Spleen (tissue), 11 donors: Measurements from ENCODE around the gene AIF1L. TPM values are rescaled to one million over a fixed set of nuclear protein-coding genes. Genes with fewer than 3 reads are reported as not detected.

Source experiments
- DNase-seq: peaks from one replicate; pipeline ENCODE4 v3.0.0-alpha.2; 2020
- H3K27ac ChIP-seq, 8 donors: fragments of 200-600 bp; sonication (generic) in 7 of 8; 1 replicate in 4 of 8; 2 replicates in 4 of 8; pipeline versions ENCODE4 v1.5.0 to v1.8.0; 2016 to 2021; ENCODE audit warnings: inconsistent platforms in 4 of 8, mild to moderate bottlenecking in 4 of 8, moderate library complexity in 1 of 8
- H3K27me3 ChIP-seq, 7 donors: fragments of 200-600 bp; sonication (generic) in 6 of 7; replicated peaks in 1 of 7; 1 replicate in 4 of 7; 2 replicates in 3 of 7; pipeline versions ENCODE4 v1.5.0 to v1.8.0; 2016 to 2021; ENCODE audit warnings: inconsistent platforms in 3 of 7, mild to moderate bottlenecking in 1 of 7
- H3K36me3 ChIP-seq, 6 donors: fragments of 200-600 bp; sonication (generic) in 5 of 6; 1 replicate in 4 of 6; 2 replicates in 2 of 6; pipeline versions ENCODE4 v1.5.0 to v1.8.0; 2016 to 2021; ENCODE audit warnings: inconsistent platforms in 2 of 6
- H3K4me1 ChIP-seq, 6 donors: fragments of 200-600 bp; sonication (generic) in 5 of 6; 1 replicate in 3 of 6; 2 replicates in 3 of 6; pipeline versions ENCODE4 v1.5.0 to v1.8.0; 2016 to 2021; ENCODE audit warnings: inconsistent platforms in 3 of 6
- H3K4me3 ChIP-seq, 8 donors: fragments of 200-600 bp; sonication (generic) in 7 of 8; 1 replicate in 4 of 8; 2 replicates in 4 of 8; pipeline versions ENCODE4 v1.5.0 to v1.8.0; 2016 to 2021; ENCODE audit warnings: inconsistent platforms in 4 of 8, mild to moderate bottlenecking in 4 of 8, moderate library complexity in 2 of 8
- H3K9me3 ChIP-seq, 8 donors: fragments of 200-600 bp; sonication (generic) in 7 of 8; 1 replicate in 4 of 8; 2 replicates in 4 of 8; pipeline versions ENCODE4 v1.5.0 to v1.8.0; 2016 to 2021; ENCODE audit warnings: inconsistent platforms in 4 of 8
- CTCF ChIP-seq, 11 experiments: fragments of 200-600 bp in 7 of 11; fragments of 450-650 bp in 4 of 11; sonication (generic) in 4 of 11; IDR thresholded peaks in 8 of 11; conservative IDR thresholded peaks in 3 of 11; 1 replicate in 7 of 11; 2 replicates in 4 of 11; pipeline versions ENCODE4 v1.4.0 to v1.8.0; 2016 to 2021; ENCODE audit warnings: antibody characterized with exemption in 11 of 11, inconsistent platforms in 4 of 11, mild to moderate bottlenecking in 1 of 11
- POLR2A ChIP-seq, 3 donors: fragments of 450-650 bp; IDR thresholded peaks; one replicate each; pipeline ENCODE4 v1.5.1; 2017; ENCODE audit warnings: antibody characterized with exemption in 3 of 3, mild to moderate bottlenecking in 1 of 3
- POLR2AphosphoS5 ChIP-seq, 3 donors: sonication (generic); formaldehyde crosslinking; IDR thresholded peaks; one replicate each; pipeline ENCODE4 v1.5.1; 2017; ENCODE audit warnings: antibody characterized with exemption in 3 of 3
- WGBS, 5 donors: extraction: QIAGEN DNeasy Blood & Tissue Kit in 3 of 5; methylation state at CpG; one replicate each; pipeline versions ENCODE4 v1.1.5 to v1.1.7; 2013 to 2018; 5-methylcytosine and 5-hydroxymethylcytosine counted together
- intact Hi-C: fragments of 100-400 bp; cut with DNase I; formaldehyde crosslinking; loops from one replicate; pipeline ENCODE4 v1.15.0; 2023; ENCODE audit warnings: low total_unique reads
- polyA plus RNA-seq, 3 donors: library from polyadenylated mRNA; stranded (reverse); fragments of 200-250 nt; gene quantifications; one replicate each; pipeline ENCODE4 v1.2.1, GENCODE V29; 2013
- total RNA-seq, 7 donors: library from RNA; depleted of rRNA in 3 of 7; stranded (reverse); fragments of >200 nt in 3 of 7; fragmentation: NEBNext Ultra II Directional in 4 of 7; extraction: Animal tissue kit (Norgen Biotek cat#: 25700) in 4 of 7; gene quantifications; one replicate each; pipeline versions ENCODE4 v1.1.0 to v1.2.1, GENCODE V29; 2016 to 2021
- donor health status: healthy with polysubstance abuse.
- donor health status: DM: no; HTN: no; CAD: no; lungs with moderate emphysema.
- donor health status: DM: no; HTN: no; CAD: no.
- donor health status: Bipolar disorder and iron deficiency.
- donor health status: healthy.
- donor health status: DM: no; HTN: no; CAD: no.
- donor health status: DM: yes; HTN: yes; CAD: no.

The AIF1L gene
- total and polyA plus RNA-seq, 10 donors = 47.4 to 596 (median 240) TPM

DNA sequence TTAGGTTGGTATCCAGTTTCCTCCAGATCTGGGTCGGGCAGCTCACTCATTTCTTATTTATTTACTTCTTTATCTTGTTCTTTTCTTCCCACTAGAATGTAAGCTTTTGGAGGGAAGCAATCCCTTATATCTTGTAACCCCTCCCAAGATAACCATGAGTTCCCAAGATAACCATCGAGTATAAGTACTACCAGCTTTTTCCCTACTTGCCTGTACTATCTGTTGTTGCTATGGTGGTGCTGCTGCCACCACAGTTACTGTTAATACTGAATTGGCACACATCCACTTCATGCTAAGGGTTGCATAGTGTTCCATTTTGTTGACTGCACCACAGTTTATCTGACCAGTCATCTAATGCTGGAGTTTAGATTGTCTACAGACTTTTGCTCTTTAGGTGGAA lies 48.9 kb downstream of the AIF1L start:
- TF ChIP-seq POLR2A (IDR thresholded peaks at IDR 0.05) (no peak), CTCF (IDR thresholded peaks at IDR 0.05 in 8 of 11, conservative IDR thresholded peaks at IDR 0.05 in 3 of 11) (no peak), POLR2AphosphoS5 (IDR thresholded peaks at IDR 0.05) (no peak)
- Histone ChIP-seq H3K9me3 (no peaks in the 10 kb centered on the region), H3K27me3 (no peaks in the 10 kb centered on the region), H3K36me3 (peaks cover 15 to 100% (median 93%) of the 10 kb centered on the region in 6 donors), H3K4me3 (no peak overlapping the region), H3K4me1 (no peaks in the 10 kb centered on the region), H3K27ac (no peak overlapping the region)
- 88 to 95% (median 91%) methylated on average over 2 of the region's 2 CpGs for WGBS, 5 donors
- DNase-seq = no peak
- intact Hi-C loops = no loop called here

DNA sequence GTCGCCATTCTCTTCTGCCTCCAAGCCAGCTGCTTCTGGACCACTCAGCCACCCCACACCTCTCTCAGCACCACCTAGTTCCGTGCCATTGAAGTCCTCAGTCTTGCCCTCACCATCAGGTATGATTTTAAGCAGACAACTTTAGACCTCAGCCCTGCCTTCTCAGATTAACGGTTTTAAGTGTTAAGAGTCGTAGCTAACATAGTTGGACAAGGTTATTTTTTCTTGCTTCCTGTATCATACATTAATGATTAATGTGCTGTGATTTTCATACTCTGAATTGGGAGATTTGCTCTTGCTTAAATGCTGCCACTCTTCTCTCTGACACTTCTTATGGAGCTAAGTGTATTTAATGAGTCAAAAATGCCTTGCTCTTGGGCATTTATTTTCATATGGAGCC lies 49.9 kb downstream of the AIF1L start:
- no peak overlapping the region for H3K4me3 ChIP-seq
- WGBS, 5 donors = 91 to 97% (median 93%) methylated on average over 4 of the region's 4 CpGs
- TF ChIP-seq POLR2A (IDR thresholded peaks at IDR 0.05) = no peak
- TF ChIP-seq CTCF (IDR thresholded peaks at IDR 0.05 in 8 of 11, conservative IDR thresholded peaks at IDR 0.05 in 3 of 11) = no peak
- no peak for TF ChIP-seq POLR2AphosphoS5 (IDR thresholded peaks at IDR 0.05)
- no peak overlapping the region for H3K27ac ChIP-seq
- peaks cover 17 to 100% (median 93%) of the 10 kb centered on the region in 6 donors for H3K36me3 ChIP-seq
- no peaks in the 10 kb centered on the region for H3K9me3 ChIP-seq
- H3K4me1 ChIP-seq = no peaks in the 10 kb centered on the region
- H3K27me3 ChIP-seq = no peaks in the 10 kb centered on the region
- DNase-seq = no peak
- intact Hi-C loops = no loop called here

- WGBS, 5 donors = 91 to 98% (median 95%) methylated on average over 3 of the region's 3 CpGs
- DNase-seq = no peak
- Histone ChIP-seq H3K4me3 (no peak overlapping the region), H3K27me3 (no peaks in the 10 kb centered on the region), H3K4me1 (no peaks in the 10 kb centered on the region), H3K9me3 (no peaks in the 10 kb centered on the region), H3K36me3 (peaks cover 24 to 100% (median 97%) of the 10 kb centered on the region in 6 donors), H3K27ac (no peak overlapping the region)
- no peak for TF ChIP-seq POLR2AphosphoS5 (IDR thresholded peaks at IDR 0.05)
- TF ChIP-seq CTCF (IDR thresholded peaks at IDR 0.05 in 8 of 11, conservative IDR thresholded peaks at IDR 0.05 in 3 of 11) = no peak
- TF ChIP-seq POLR2A (IDR thresholded peaks at IDR 0.05) = no peak
- intact Hi-C loops = no loop called here
These were observed 51.9 kb downstream of the AIF1L start for GRCh38 chr9:131148276-131148675.

DNA sequence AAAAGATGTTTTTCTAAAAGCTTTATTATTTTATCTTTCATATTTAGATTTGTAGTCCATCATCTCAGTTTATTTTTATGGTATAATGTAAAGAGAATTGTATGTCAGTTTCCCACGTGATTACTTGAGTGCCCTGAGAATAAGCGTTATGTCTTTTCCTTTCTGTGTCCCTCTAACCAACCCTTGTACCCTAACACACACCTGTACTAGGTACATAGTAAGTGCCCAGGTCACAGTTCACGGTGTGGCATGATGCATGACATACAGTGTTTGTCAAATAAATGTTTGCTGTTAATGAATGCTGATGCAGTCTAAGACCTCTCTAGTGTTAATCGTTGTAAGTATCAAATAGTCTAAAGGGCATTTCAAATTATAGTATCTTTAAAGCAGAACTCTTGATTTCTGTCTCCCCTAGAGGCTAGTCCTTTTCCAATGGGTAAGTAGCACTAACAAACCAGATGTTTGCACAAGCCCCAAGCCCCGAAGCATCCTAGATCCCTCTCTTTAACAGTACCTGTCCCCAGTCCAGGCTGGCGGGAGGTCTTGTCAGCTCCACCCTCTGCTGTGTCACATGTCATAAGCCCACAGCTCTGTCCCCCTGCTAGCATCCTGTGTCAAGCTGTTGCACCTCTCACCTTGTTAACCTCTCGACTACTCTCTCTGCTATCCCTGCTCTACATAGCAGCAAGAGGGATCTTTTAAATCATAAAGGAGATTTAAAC lies 52.8 kb downstream of the AIF1L start:
- H3K27ac ChIP-seq = no peak overlapping the region
- intact Hi-C loops = no loop called here
- DNase-seq = no peak
- H3K9me3 ChIP-seq = no peaks in the 10 kb centered on the region
- H3K4me1 ChIP-seq = no peaks in the 10 kb centered on the region
- no peak for TF ChIP-seq POLR2AphosphoS5 (IDR thresholded peaks at IDR 0.05)
- WGBS, 5 donors = 77 to 87% (median 86%) methylated on average over 7 of the region's 7 CpGs
- no peak overlapping the region for H3K4me3 ChIP-seq
- H3K27me3 ChIP-seq = no peaks in the 10 kb centered on the region
- H3K36me3 ChIP-seq = peaks cover 24 to 100% (median 99%) of the 10 kb centered on the region in 6 donors
